Measurements from ENCODE around the gene MECP2. TPM values are rescaled to one million over a fixed set of nuclear protein-coding genes. Genes with fewer than 3 reads are reported as not detected.
"Not testable (repeated sequence)": the region's sequence is repeated elsewhere in the genome, so short reads cannot be mapped to it uniquely, and the experiment has no call there.

Gene MECP2
- 55.1 and 58.8 TPM in 2 replicates for total RNA-seq

GRCh38 chrX:154097589-154098541 lies at the start of gene MECP2:
MECP2 (minus strand) TSS chrX:154097717.
- peaks cover 6% of the 10 kb centered on the region for H3K27me3 Mint-ChIP-seq
- peak within 1 kb of the TSS; percentile 99 for H3K27ac Mint-ChIP-seq
- intact Hi-C loops (cut with micrococcal nuclease): loop anchor here (5.0 kb wide), 1 partner anchor 126 kb away; the partner anchor contains the start of genes HCFC1 and TMEM187
- peaks cover 10% of the 10 kb centered on the region for H3K36me3 Mint-ChIP-seq (ENCODE audit: low read depth)
- H3K4me1 Mint-ChIP-seq: peaks cover 44% of the 10 kb centered on the region
- peak; percentile 96 for DNase-seq
- peak within 1 kb of the TSS; percentile 93 for H3K4me3 Mint-ChIP-seq
- no peaks in the 10 kb centered on the region for H3K9me3 Mint-ChIP-seq

GRCh38 chrX:154144010-154144409 lies 46.5 kb upstream of the MECP2 start, which contains the start of gene OPN1LW:
OPN1LW (plus strand) TSS chrX:154144243; CDS start chrX:154144284, 41 bp downstream.
- H3K9me3 Mint-ChIP-seq; H3K4me3 Mint-ChIP-seq; H3K4me1 Mint-ChIP-seq; H3K27ac Mint-ChIP-seq; DNase-seq; H3K36me3 Mint-ChIP-seq (ENCODE audit: low read depth); H3K27me3 Mint-ChIP-seq; intact Hi-C loops (cut with micrococcal nuclease): not testable (repeated sequence)

- Mint-ChIP-seq H3K4me3 (no peak overlapping the region), H3K27ac (no peak overlapping the region), H3K27me3 (no peaks in the 10 kb centered on the region), H3K9me3 (no peaks in the 10 kb centered on the region), H3K36me3 (ENCODE audit: low read depth) (no peaks in the 10 kb centered on the region), H3K4me1 (peaks cover 2% of the 10 kb centered on the region)
- intact Hi-C loops (cut with micrococcal nuclease): no loop called here
- no peak for DNase-seq
Observed at GRCh38 chrX:154142950-154143745, 45.6 kb upstream of the MECP2 start.

- Mint-ChIP-seq H3K4me1 (peaks cover 2% of the 10 kb centered on the region), H3K27me3 (no peaks in the 10 kb centered on the region), H3K27ac (no peak overlapping the region), H3K4me3 (no peak overlapping the region), H3K36me3 (ENCODE audit: low read depth) (no peaks in the 10 kb centered on the region), H3K9me3 (no peaks in the 10 kb centered on the region)
- intact Hi-C loops (cut with micrococcal nuclease): no loop called here
- no peak for DNase-seq
Observed at GRCh38 chrX:154142386-154142785, 44.9 kb upstream of the MECP2 start.

- Mint-ChIP-seq H3K36me3 (ENCODE audit: low read depth) (no peaks in the 10 kb centered on the region), H3K27me3 (no peaks in the 10 kb centered on the region), H3K4me3 (no peak overlapping the region), H3K9me3 (no peaks in the 10 kb centered on the region), H3K4me1 (peaks cover 10% of the 10 kb centered on the region), H3K27ac (no peak overlapping the region)
- DNase-seq: no peak
- intact Hi-C loops (cut with micrococcal nuclease): no loop called here
Observed at GRCh38 chrX:154140742-154141141, 43.2 kb upstream of the MECP2 start.

- H3K4me3 Mint-ChIP-seq: no peak overlapping the region
- intact Hi-C loops (cut with micrococcal nuclease): no loop called here
- no peaks in the 10 kb centered on the region for H3K36me3 Mint-ChIP-seq (ENCODE audit: low read depth)
- no peak for DNase-seq
- H3K27me3 Mint-ChIP-seq: no peaks in the 10 kb centered on the region
- no peak overlapping the region for H3K27ac Mint-ChIP-seq
- H3K4me1 Mint-ChIP-seq: peaks cover 13% of the 10 kb centered on the region
- H3K9me3 Mint-ChIP-seq: no peaks in the 10 kb centered on the region
Observed at GRCh38 chrX:154140206-154140605, 42.7 kb upstream of the MECP2 start.

GRCh38 chrX:154138857-154139256 lies 41.3 kb upstream of the MECP2 start:
- intact Hi-C loops (cut with micrococcal nuclease): no loop called here
- H3K4me1 Mint-ChIP-seq: peaks cover 13% of the 10 kb centered on the region
- no peak overlapping the region for H3K4me3 Mint-ChIP-seq
- H3K9me3 Mint-ChIP-seq: no peaks in the 10 kb centered on the region
- H3K36me3 Mint-ChIP-seq (ENCODE audit: low read depth): no peaks in the 10 kb centered on the region
- no peak overlapping the region for H3K27ac Mint-ChIP-seq
- DNase-seq: no peak
- no peaks in the 10 kb centered on the region for H3K27me3 Mint-ChIP-seq

- Mint-ChIP-seq H3K4me1 (peaks cover 13% of the 10 kb centered on the region), H3K36me3 (ENCODE audit: low read depth) (no peaks in the 10 kb centered on the region), H3K27ac (peak overlapping the region; percentile 87), H3K9me3 (no peaks in the 10 kb centered on the region), H3K27me3 (no peaks in the 10 kb centered on the region), H3K4me3 (peak overlapping the region; percentile 71)
- intact Hi-C loops (cut with micrococcal nuclease): no loop called here
- DNase-seq: peak; percentile 91
Observed at GRCh38 chrX:154136627-154137161, 39.2 kb upstream of the MECP2 start.

GRCh38 chrX:154135458-154136229 lies 38.1 kb upstream of the MECP2 start:
- intact Hi-C loops (cut with micrococcal nuclease): no loop called here
- Mint-ChIP-seq H3K27ac (peak overlapping the region; percentile 87), H3K9me3 (no peaks in the 10 kb centered on the region), H3K4me3 (peak overlapping the region; percentile 71), H3K4me1 (peaks cover 13% of the 10 kb centered on the region), H3K27me3 (no peaks in the 10 kb centered on the region), H3K36me3 (ENCODE audit: low read depth) (no peaks in the 10 kb centered on the region)
- peak; percentile 58 for DNase-seq

GRCh38 chrX:154132366-154132765 lies 34.8 kb upstream of the MECP2 start:
- intact Hi-C loops (cut with micrococcal nuclease): no loop called here
- H3K27ac Mint-ChIP-seq: no peak overlapping the region
- no peak for DNase-seq
- no peaks in the 10 kb centered on the region for H3K9me3 Mint-ChIP-seq
- H3K4me3 Mint-ChIP-seq: no peak overlapping the region
- H3K36me3 Mint-ChIP-seq (ENCODE audit: low read depth): no peaks in the 10 kb centered on the region
- H3K4me1 Mint-ChIP-seq: peaks cover 11% of the 10 kb centered on the region
- no peaks in the 10 kb centered on the region for H3K27me3 Mint-ChIP-seq

GRCh38 chrX:154131955-154132354 lies 34.4 kb upstream of the MECP2 start:
- H3K27me3 Mint-ChIP-seq: no peaks in the 10 kb centered on the region
- DNase-seq: no peak
- peaks cover 11% of the 10 kb centered on the region for H3K4me1 Mint-ChIP-seq
- H3K27ac Mint-ChIP-seq: no peak overlapping the region
- H3K4me3 Mint-ChIP-seq: no peak overlapping the region
- H3K36me3 Mint-ChIP-seq (ENCODE audit: low read depth): no peaks in the 10 kb centered on the region
- no peaks in the 10 kb centered on the region for H3K9me3 Mint-ChIP-seq
- intact Hi-C loops (cut with micrococcal nuclease): no loop called here

- H3K9me3 Mint-ChIP-seq: no peaks in the 10 kb centered on the region
- intact Hi-C loops (cut with micrococcal nuclease): no loop called here
- DNase-seq: no peak
- no peak overlapping the region for H3K27ac Mint-ChIP-seq
- no peaks in the 10 kb centered on the region for H3K36me3 Mint-ChIP-seq (ENCODE audit: low read depth)
- no peak overlapping the region for H3K4me3 Mint-ChIP-seq
- H3K4me1 Mint-ChIP-seq: peaks cover 12% of the 10 kb centered on the region
- no peaks in the 10 kb centered on the region for H3K27me3 Mint-ChIP-seq
Observed at GRCh38 chrX:154126101-154126500, 28.6 kb upstream of the MECP2 start.

GRCh38 chrX:154125391-154126040 lies 28.0 kb upstream of the MECP2 start:
- H3K9me3 Mint-ChIP-seq: no peaks in the 10 kb centered on the region
- H3K27me3 Mint-ChIP-seq: no peaks in the 10 kb centered on the region
- no peak overlapping the region for H3K27ac Mint-ChIP-seq
- intact Hi-C loops (cut with micrococcal nuclease): no loop called here
- DNase-seq: no peak
- peaks cover 12% of the 10 kb centered on the region for H3K4me1 Mint-ChIP-seq
- H3K4me3 Mint-ChIP-seq: no peak overlapping the region
- no peaks in the 10 kb centered on the region for H3K36me3 Mint-ChIP-seq (ENCODE audit: low read depth)

Measured in activated CD4-positive, alpha-beta T cell treated with anti-CD3 and anti-CD28 coated beads, Interleukin-2, amount 10 ng/mL, durations not matched to agents 24 days and 14 days (primary cell).